PC-3 (cell line): ENCODE results near the gene MEST. TPM values are rescaled to one million over a fixed set of nuclear protein-coding genes. Genes with fewer than 3 reads are reported as not detected.

Experiments used
- ATAC-seq: fragments of 200-7000 bp; cut with Tn5 transposase; 2 replicates; pipeline ENCODE4 v1.9.1; 2020; ENCODE audit warnings: mild to moderate bottlenecking, moderate library complexity
- BruUV-seq: library from RNA; stranded (reverse); fragments of 400-500 nt; replicated peaks from 2 replicates; lab custom pipeline; 2021; lab: Mats Ljungman, UMichigan
- CTCF ChIA-PET: fragments of 300-600 bp; sonication (Branson Sonifier 250); formaldehyde crosslinking; loops from one replicate; lab custom pipeline; 2022; ENCODE audit warnings: antibody characterized with exemption; lab: Charles Lee
- POLR2A ChIA-PET: fragments of 300-600 bp; sonication (Branson Sonifier 250); formaldehyde crosslinking; loops from one replicate; lab custom pipeline; 2022; ENCODE audit warnings: antibody characterized with exemption; ENCODE audit not compliant: unreplicated experiment; lab: Charles Lee
- DNase-seq: peaks from one replicate; pipeline ENCODE4 v3.0.0-alpha.2; 2015
- H2AFZ ChIP-seq: fragments of 300-600 bp; sonication (generic); 2 replicates; pipeline ENCODE4 v1.6.0; 2016; ENCODE audit warnings: antibody characterized with exemption, low read length
- H3F3A ChIP-seq: fragments of 300-600 bp; sonication (generic); one replicate; pipeline ENCODE4 v1.6.0; 2017; ENCODE audit warnings: antibody characterized with exemption, low read length, control low read depth, mild to moderate bottlenecking; ENCODE audit not compliant: unreplicated experiment
- H3K27ac ChIP-seq: fragments of 300-600 bp; sonication (generic); 2 replicates; pipeline ENCODE4 v1.5.1; 2016; ENCODE audit warnings: mild to moderate bottlenecking, low read length
- H3K27me3 ChIP-seq: fragments of 300-600 bp; sonication (generic); 2 replicates; pipeline ENCODE4 v1.6.1; 2016; ENCODE audit warnings: low read length, mixed read lengths
- H3K36me3 ChIP-seq: fragments of 300-600 bp; sonication (generic); 2 replicates; pipeline ENCODE4 v1.6.1; 2016; ENCODE audit warnings: low read depth, mixed run types, low read length, mixed read lengths
- H3K4me1 ChIP-seq: fragments of 300-600 bp; sonication (generic); 2 replicates; pipeline ENCODE4 v1.5.1; 2016; ENCODE audit warnings: low read length; ENCODE audit not compliant: insufficient read depth
- H3K4me2 ChIP-seq: fragments of 300-600 bp; sonication (generic); 2 replicates; pipeline ENCODE4 v1.6.0; 2016; ENCODE audit warnings: low read length
- H3K4me3 ChIP-seq: fragments of 300-600 bp; sonication (generic); 2 replicates; pipeline ENCODE4 v1.5.1; 2016; ENCODE audit warnings: mild to moderate bottlenecking, low read length, mixed read lengths
- H3K79me2 ChIP-seq: fragments of 300-600 bp; sonication (generic); 2 replicates; pipeline ENCODE4 v1.6.1; 2017; ENCODE audit warnings: low read length, mixed read lengths
- H3K9ac ChIP-seq: fragments of 300-600 bp; sonication (generic); 2 replicates; pipeline ENCODE4 v1.6.0; 2016; ENCODE audit warnings: mild to moderate bottlenecking, low read length
- H3K9me2 ChIP-seq: fragments of 300-600 bp; sonication (generic); replicated peaks from 2 replicates; pipeline ENCODE4 v1.6.1; 2016; ENCODE audit warnings: mixed run types, low read length, mixed read lengths
- H3K9me3 ChIP-seq: fragments of 300-600 bp; sonication (generic); 2 replicates; pipeline ENCODE4 v1.6.1; 2016; ENCODE audit warnings: low read length, mixed read lengths
- H4K20me1 ChIP-seq: fragments of 300-600 bp; sonication (generic); 2 replicates; pipeline ENCODE4 v1.6.1; 2016; ENCODE audit warnings: low read length, mixed read lengths
- EZH2 ChIP-seq: fragments of 300-600 bp; sonication (generic); IDR thresholded peaks from one replicate; pipeline ENCODE4 v1.6.1; 2017; ENCODE audit warnings: antibody characterized with exemption, mild to moderate bottlenecking, low read length; ENCODE audit not compliant: unreplicated experiment
- EZH2phosphoT487 ChIP-seq: fragments of 300-600 bp; sonication (generic); IDR thresholded peaks from 2 replicates; pipeline ENCODE4 v1.6.1; 2018; ENCODE audit warnings: mild to moderate bottlenecking, antibody characterized with exemption, low read length, borderline replicate concordance
- intact Hi-C: fragments of 100-400 bp; cut with micrococcal nuclease; formaldehyde crosslinking; loops from 2 replicates; pipeline ENCODE4 v1.9.0; 2023
- total RNA-seq: library from RNA; depleted of rRNA; stranded (reverse); fragments of >200 nt; gene quantifications from 2 replicates; pipeline ENCODE4 v1.2.3, GENCODE V29; 2014
- TF ChIP-seq, protein P1 (sequence below): fragments of 300-600 bp; sonication (generic); conservative IDR thresholded peaks from 2 replicates; pipeline ENCODE4 v1.5.1; 2017; ENCODE audit warnings: antibody characterized with exemption, low read depth, mild to moderate bottlenecking, low read length

MEST gene
- total RNA-seq, 1 experiment from 2014 or later, result 25.2 TPM

DNA sequence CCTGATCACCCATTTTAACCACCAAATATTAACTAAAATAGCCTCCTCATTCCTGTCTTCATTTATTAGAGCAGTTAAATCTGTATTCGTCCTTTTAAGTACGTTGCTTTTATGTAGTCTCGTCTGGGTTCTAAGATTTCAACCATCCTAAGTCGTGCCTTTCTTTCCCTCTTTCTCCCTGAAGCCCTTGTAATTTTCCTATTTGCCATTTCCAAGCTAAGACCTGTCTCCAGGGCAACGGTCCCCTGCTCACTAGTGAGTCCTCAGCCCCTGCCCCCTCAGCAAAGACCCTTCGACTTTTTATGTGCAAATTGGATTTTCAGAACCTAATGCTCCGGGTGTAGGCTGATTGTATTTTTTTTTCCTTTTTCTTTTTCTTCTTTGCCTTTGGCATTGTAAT is 16.1 kb upstream of the MEST start:
- Histone ChIP-seq H3K79me2 (no peaks in the 10 kb centered on the region), H3K9me3 (peaks cover 8% of the 10 kb centered on the region; the same call in 1 of the 2 replicates), H4K20me1 (no peaks in the 10 kb centered on the region), H3K27ac (no peak overlapping the region), H2AFZ (no peak overlapping the region), H3K9ac (no peak overlapping the region), H3K9me2 (no peaks in the 10 kb centered on the region), H3K4me1 (no peaks in the 10 kb centered on the region), H3K4me3 (no peak overlapping the region), H3K4me2 (no peak overlapping the region), H3K36me3 (no peaks in the 10 kb centered on the region; the same call in 1 of the 2 replicates), H3F3A (no peaks in the 10 kb centered on the region), H3K27me3 (no peaks in the 10 kb centered on the region)
- ChIA-PET POLR2A (no interaction called here), CTCF (no interaction called here)
- BruUV-seq, result no TSS peak
- intact Hi-C loops, result no loop called here
- ATAC-seq (no peak), DNase-seq (no peak)
- TF ChIP-seq, protein P1, sequence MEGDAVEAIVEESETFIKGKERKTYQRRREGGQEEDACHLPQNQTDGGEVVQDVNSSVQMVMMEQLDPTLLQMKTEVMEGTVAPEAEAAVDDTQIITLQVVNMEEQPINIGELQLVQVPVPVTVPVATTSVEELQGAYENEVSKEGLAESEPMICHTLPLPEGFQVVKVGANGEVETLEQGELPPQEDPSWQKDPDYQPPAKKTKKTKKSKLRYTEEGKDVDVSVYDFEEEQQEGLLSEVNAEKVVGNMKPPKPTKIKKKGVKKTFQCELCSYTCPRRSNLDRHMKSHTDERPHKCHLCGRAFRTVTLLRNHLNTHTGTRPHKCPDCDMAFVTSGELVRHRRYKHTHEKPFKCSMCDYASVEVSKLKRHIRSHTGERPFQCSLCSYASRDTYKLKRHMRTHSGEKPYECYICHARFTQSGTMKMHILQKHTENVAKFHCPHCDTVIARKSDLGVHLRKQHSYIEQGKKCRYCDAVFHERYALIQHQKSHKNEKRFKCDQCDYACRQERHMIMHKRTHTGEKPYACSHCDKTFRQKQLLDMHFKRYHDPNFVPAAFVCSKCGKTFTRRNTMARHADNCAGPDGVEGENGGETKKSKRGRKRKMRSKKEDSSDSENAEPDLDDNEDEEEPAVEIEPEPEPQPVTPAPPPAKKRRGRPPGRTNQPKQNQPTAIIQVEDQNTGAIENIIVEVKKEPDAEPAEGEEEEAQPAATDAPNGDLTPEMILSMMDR, result no peak
- TF ChIP-seq EZH2phosphoT487, result no peak
- TF ChIP-seq EZH2, result no peak

DNA sequence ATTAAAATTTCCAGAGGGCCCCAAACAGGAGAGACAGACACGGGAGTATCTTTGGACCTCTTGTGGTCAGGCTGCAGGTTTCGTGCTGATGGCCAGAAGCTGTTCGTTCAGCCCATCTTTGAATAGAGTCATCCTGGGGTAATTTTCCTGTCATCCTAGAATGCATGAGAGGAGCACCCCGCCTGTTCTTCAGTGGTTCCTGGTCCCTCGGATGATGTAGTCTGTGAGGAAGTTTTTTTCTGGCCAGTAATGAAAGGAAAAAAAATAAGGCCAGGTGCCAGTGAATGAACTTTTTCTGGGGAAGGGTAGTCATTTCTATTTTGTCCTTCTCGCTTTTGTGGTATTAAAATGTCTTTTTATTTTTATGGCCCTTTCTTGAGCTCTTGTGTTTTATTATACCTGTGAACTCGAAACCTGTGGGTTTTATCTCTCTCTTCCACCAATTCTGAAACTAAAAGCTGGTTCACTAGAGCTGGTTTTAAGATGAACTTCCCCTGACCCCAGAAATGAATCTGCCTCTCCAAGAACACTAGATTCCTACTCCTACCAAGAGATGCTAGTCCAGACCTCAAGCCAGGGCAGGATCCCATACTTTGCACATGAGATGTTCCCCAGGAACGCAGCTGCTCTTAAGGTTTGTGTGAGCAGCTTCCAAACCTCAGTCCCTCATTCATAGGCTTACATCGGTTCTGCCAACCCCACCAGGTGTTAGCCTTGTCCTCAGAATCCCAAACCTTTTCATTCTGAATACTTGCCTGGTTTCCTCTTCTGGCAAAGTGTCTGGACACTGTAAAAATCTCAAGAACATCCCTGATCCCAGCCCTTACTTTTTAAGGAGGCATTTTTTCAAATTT is 15.4 kb upstream of the MEST start:
- ChIA-PET CTCF (no interaction called here), POLR2A (no interaction called here)
- DNase-seq (no peak), ATAC-seq (no peak)
- Histone ChIP-seq H3K36me3 (no peaks in the 10 kb centered on the region; the same call in 1 of the 2 replicates), H3K9me3 (peaks cover 8% of the 10 kb centered on the region; the same call in 1 of the 2 replicates), H3K27ac (no peak overlapping the region), H3K4me2 (no peak overlapping the region), H3K27me3 (no peaks in the 10 kb centered on the region), H3K9me2 (no peaks in the 10 kb centered on the region), H3K79me2 (no peaks in the 10 kb centered on the region), H3K4me1 (no peaks in the 10 kb centered on the region), H3K9ac (no peak overlapping the region), H4K20me1 (no peaks in the 10 kb centered on the region), H3K4me3 (no peak overlapping the region), H3F3A (no peaks in the 10 kb centered on the region), H2AFZ (no peak overlapping the region)
- intact Hi-C loops, result no loop called here
- no TSS peak for BruUV-seq
- no peak for TF ChIP-seq EZH2
- TF ChIP-seq EZH2phosphoT487, result no peak
- TF ChIP-seq, protein P1, result no peak

DNA sequence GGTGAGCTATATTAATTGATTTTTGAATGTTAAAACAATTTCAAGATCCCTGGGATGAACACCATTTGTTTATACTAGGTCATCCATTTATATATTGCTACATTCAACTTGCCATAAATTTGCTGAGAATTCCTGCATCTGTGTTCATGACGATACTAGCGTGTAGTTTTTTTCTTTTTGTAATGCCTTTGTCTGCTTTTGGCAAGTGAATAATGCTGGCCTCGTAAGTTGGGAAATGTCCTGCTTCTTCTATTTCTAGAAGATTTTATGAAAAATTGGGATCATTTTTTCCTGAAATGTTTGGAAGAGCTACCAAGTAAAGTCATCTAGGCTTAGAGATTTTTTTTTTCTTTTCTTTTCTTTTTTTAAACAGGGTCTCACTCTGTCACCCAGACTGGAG is 12.9 kb upstream of the MEST start:
- Histone ChIP-seq H3K4me1 (no peaks in the 10 kb centered on the region), H3K27me3 (no peaks in the 10 kb centered on the region), H3K9me2 (no peaks in the 10 kb centered on the region), H3K4me2 (no peak overlapping the region), H3K9ac (no peak overlapping the region), H3K27ac (no peak overlapping the region), H3K36me3 (no peaks in the 10 kb centered on the region; the same call in 1 of the 2 replicates), H3F3A (no peaks in the 10 kb centered on the region), H3K9me3 (peaks cover 8% of the 10 kb centered on the region; the same call in 1 of the 2 replicates), H3K4me3 (no peak overlapping the region), H4K20me1 (no peaks in the 10 kb centered on the region), H2AFZ (no peak overlapping the region), H3K79me2 (no peaks in the 10 kb centered on the region)
- POLR2A ChIA-PET, result no interaction called here
- CTCF ChIA-PET, result no interaction called here
- DNase-seq (no peak), ATAC-seq (no peak)
- intact Hi-C loops, result no loop called here
- TF ChIP-seq EZH2 (no peak), EZH2phosphoT487 (no peak)
- TF ChIP-seq, protein P1, result no peak
- BruUV-seq, result no TSS peak
